Measurements from ENCODE around the gene CLEC4M. TPM values are rescaled to one million over a fixed set of nuclear protein-coding genes. Genes with fewer than 3 reads are reported as not detected.

CLEC4M gene
- total and polyA plus RNA-seq, 2 of the 8 experiments (the other 6 are each of a cell fraction or from before 2014, with no cell fraction given) = not detected

GRCh38 chr19:7772752-7773291 lies 9.8 kb downstream of the CLEC4M start:
- no peak overlapping the region for H2AFZ ChIP-seq (ENCODE audit: low read length)
- H3K79me1 ChIP-seq (ENCODE audit: low read depth, low read length) = no peaks in the 10 kb centered on the region
- FAIRE-seq = no peak
- TF ChIP-seq RNF2 (IDR thresholded peaks at IDR 0.05; ENCODE audit: borderline replicate concordance, low read depth, low read length, missing control alignments, poor library complexity, severe bottlenecking) = no peak
- WGBS, 2 experiments (ENCODE audit: extremely low coverage in 1 of 2, insufficient coverage in 1 of 2, insufficient read length in 1 of 2, insufficient replicate concordance in 2 of 2, low coverage in 1 of 2, low lambda C conversion rate in 2 of 2, missing lambda C conversion rate in 1 of 2) = 90% methylated on average over 8 of the region's 8 CpGs; no CpG with 5 or more reads in 1 of the 2 experiments
- H3K27me3 ChIP-seq (replicated peaks in 1 of 4; ENCODE audit: control insufficient read depth in 3 of 4, extremely low read depth in 1 of 4, insufficient read depth in 3 of 4, low read length in 3 of 4) = peaks cover 0 to 2% (median 0%) of the 10 kb centered on the region in 4 experiments; a peak in 1 of 7 replicates
- 0 out of 7 replicates have a peak, but pooled peaks cover 0 to 3% (median 0%) of the 10 kb centered on the region in 4 experiments for H3K4me1 ChIP-seq (replicated peaks in 1 of 4; ENCODE audit: control insufficient read depth in 3 of 4, insufficient read depth in 4 of 4, low read length in 3 of 4)
- H2BK12ac ChIP-seq (ENCODE audit: low read depth, low read length) = no peak overlapping the region
- ChIA-PET CTCF (ENCODE audit: partially characterized antibody) (interaction anchor here (1.5 kb wide), 1 partner anchor 25 kb away, joined by 5 read pairs; no protein-coding TSS in a partner anchor), POLR2A (ENCODE audit: partially characterized antibody) (no interaction called here)
- no peak overlapping the region for H3K9ac ChIP-seq (replicated peaks in 1 of 4; ENCODE audit: extremely low read depth in 1 of 4, low read depth in 3 of 4, low read length in 3 of 4)
- no peak overlapping the region for H3K27ac ChIP-seq (ENCODE audit: low read depth, low read length)
- H4K5ac ChIP-seq (ENCODE audit: insufficient read length, low read depth, low read length) = no peak overlapping the region
- no peaks in the 10 kb centered on the region for H3K36me3 ChIP-seq (ENCODE audit: control insufficient read depth in 2 of 4, insufficient read depth in 4 of 4, low read length in 3 of 4)
- no peak overlapping the region for H4K91ac ChIP-seq (replicated peaks; ENCODE audit: insufficient read length, low read length)
- no peak overlapping the region for H3K4me3 ChIP-seq (ENCODE audit: extremely low read depth in 1 of 4, insufficient read depth in 2 of 4, low read depth in 3 of 4, low read length in 4 of 4)
- peaks cover 1% of the 10 kb centered on the region; the same call in 1 of the 2 replicates for H3K23me2 ChIP-seq (ENCODE audit: low read depth, low read length)
- no peaks in the 10 kb centered on the region for H3K9me3 ChIP-seq (ENCODE audit: insufficient read depth in 2 of 2, low read depth in 1 of 2, low read length in 1 of 2)
- H4K8ac ChIP-seq (ENCODE audit: extremely low read depth, insufficient read depth, low read length) = no peak overlapping the region
- H4K20me1 ChIP-seq (replicated peaks in 1 of 2; ENCODE audit: control insufficient read depth in 1 of 2, insufficient read depth in 2 of 2, low read length in 2 of 2) = no peaks in the 10 kb centered on the region
- no peak overlapping the region for H3K23ac ChIP-seq (ENCODE audit: insufficient read length)
- no peak overlapping the region for H3K4ac ChIP-seq (replicated peaks; ENCODE audit: insufficient read length, low read depth, low read length)
- no peak overlapping the region for H3K56ac ChIP-seq (replicated peaks; ENCODE audit: insufficient read length, low read depth, low read length)
- no peak overlapping the region for H2BK5ac ChIP-seq (ENCODE audit: low read depth, low read length)
- no peak overlapping the region for H3K4me2 ChIP-seq (ENCODE audit: insufficient read depth in 1 of 2, low read depth in 2 of 2, low read length in 2 of 2)
- no peak overlapping the region for H2BK120ac ChIP-seq (replicated peaks; ENCODE audit: low read depth, low read length)
- H2BK15ac ChIP-seq (ENCODE audit: low read length) = no peak overlapping the region
- no peak overlapping the region for H3K14ac ChIP-seq (ENCODE audit: insufficient read length)
- H2BK20ac ChIP-seq (ENCODE audit: low read length) = no peak overlapping the region
- H3K18ac ChIP-seq (ENCODE audit: extremely low read depth, low read length) = no peak overlapping the region
- no peak for DNase-seq (ENCODE audit: low read depth in 1 of 2, low spot score in 2 of 2)
- H3K79me2 ChIP-seq (ENCODE audit: control insufficient read depth in 1 of 2, insufficient read depth in 2 of 2, low read length in 2 of 2) = no peaks in the 10 kb centered on the region
- no peak overlapping the region for H2AK5ac ChIP-seq (ENCODE audit: low read depth, low read length)

Data from H1 (cell line).